Fibroblast of the aortic adventitia (primary cell): Measurements from ENCODE around the gene SHD. TPM values are rescaled to one million over a fixed set of nuclear protein-coding genes. Genes with fewer than 3 reads are reported as not detected.
"Not testable (repeated sequence)": the region's sequence is repeated elsewhere in the genome, so short reads cannot be mapped to it uniquely, and the experiment has no call there.

Experiments
- DNase-seq: peaks from one replicate; pipeline ENCODE4 v3.0.0-alpha.2; 2010; ENCODE audit warnings: low read depth
- H3K4me3 ChIP-seq: 2 replicates; pipeline ENCODE4 v1.5.1; 2011; ENCODE audit warnings: low read depth, mild to moderate bottlenecking, control low read depth, low read length, moderate library complexity
- total RNA-seq: library from RNA; depleted of rRNA; stranded (reverse); fragments of >200 nt; gene quantifications from 2 replicates; pipeline ENCODE4 v1.2.3, GENCODE V29; 2012; ENCODE audit warnings: low replicate concordance
- TF ChIP-seq, protein P1 (sequence below): IDR thresholded peaks from 2 replicates; pipeline ENCODE4 v1.5.1; 2011; ENCODE audit warnings: mild to moderate bottlenecking, low read length, control low read depth, inconsistent platforms; ENCODE audit not compliant: insufficient read depth

The SHD gene
- total RNA-seq, 1 donor = not detected

DNA sequence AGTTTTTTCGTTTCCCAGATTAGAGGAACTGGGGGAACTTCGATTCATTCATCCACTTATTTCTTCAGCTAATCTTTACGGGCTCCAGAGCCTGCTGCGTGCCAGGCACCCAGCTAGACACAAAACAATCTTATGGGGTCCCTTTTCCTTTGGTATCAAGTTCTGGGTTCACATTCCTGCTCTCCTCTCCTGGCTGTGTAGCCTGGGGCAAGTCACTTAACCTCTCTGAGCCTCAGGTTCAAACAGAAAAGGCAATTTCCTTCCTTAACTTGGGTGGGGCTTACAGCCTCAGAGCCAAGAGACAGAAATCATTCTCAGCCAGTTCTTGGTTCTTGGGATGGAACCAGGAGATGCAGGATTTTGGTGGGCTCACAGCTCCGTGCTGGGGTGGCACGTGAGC, 5.9 kb downstream of the SHD start:
- no peak for DNase-seq
- TF ChIP-seq, protein P1, sequence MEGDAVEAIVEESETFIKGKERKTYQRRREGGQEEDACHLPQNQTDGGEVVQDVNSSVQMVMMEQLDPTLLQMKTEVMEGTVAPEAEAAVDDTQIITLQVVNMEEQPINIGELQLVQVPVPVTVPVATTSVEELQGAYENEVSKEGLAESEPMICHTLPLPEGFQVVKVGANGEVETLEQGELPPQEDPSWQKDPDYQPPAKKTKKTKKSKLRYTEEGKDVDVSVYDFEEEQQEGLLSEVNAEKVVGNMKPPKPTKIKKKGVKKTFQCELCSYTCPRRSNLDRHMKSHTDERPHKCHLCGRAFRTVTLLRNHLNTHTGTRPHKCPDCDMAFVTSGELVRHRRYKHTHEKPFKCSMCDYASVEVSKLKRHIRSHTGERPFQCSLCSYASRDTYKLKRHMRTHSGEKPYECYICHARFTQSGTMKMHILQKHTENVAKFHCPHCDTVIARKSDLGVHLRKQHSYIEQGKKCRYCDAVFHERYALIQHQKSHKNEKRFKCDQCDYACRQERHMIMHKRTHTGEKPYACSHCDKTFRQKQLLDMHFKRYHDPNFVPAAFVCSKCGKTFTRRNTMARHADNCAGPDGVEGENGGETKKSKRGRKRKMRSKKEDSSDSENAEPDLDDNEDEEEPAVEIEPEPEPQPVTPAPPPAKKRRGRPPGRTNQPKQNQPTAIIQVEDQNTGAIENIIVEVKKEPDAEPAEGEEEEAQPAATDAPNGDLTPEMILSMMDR = no peak
- no peak overlapping the region for H3K4me3 ChIP-seq

DNA sequence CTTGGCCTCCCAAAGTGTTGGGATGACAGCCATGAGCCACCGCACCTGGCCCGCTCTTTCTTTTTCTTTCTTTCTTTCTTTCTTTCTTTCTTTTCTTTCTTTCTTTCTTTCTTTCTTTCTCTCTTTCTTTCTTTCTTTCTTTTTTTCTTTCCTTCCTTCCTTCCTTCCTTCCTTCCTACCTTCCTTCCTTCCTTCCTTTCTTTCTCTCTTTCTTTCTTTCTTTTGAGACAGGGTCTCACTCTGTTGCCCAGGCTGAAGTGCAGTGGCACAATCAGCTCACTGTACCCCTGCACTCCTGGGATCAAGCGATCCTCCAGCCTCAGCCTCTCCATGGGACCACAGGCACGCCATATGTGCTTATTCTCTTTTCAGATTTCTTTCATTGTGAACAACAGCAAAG, 7.1 kb downstream of the SHD start:
- not testable (repeated sequence) for DNase-seq, H3K4me3 ChIP-seq

DNA sequence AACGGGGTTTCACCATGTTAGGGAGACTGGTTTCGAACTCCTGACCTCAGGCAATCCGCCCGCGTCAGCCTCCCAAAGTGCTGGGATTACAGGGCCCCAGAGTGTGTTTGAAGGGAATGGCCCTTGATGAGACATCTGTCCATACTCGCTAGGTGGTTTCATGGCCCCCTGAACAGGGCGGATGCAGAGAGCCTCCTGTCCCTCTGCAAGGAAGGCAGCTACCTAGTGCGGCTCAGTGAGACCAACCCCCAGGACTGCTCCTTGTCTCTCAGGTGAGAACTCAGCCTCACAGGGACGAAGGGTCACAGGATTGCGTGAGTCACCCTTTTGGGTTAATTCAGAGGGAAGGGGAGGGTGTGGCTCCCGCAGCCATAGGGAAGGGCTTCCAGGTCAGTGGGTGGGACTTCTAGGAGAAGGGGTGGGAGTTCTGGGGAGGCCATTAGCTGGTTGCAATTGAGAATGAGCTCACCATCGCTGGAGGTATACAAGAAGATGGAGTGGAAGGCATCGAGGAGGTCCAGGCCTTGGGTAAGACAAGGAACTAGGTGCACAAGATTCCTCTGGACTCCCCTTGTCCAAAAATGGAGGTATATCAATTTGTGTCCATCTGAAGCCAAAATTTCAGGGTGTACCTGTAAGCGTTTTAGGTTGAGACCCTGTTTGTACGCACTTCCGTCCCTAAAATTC, 9.2 kb downstream of the SHD start:
- TF ChIP-seq, protein P1 = no peak
- no peak overlapping the region for H3K4me3 ChIP-seq
- DNase-seq = no peak

DNA sequence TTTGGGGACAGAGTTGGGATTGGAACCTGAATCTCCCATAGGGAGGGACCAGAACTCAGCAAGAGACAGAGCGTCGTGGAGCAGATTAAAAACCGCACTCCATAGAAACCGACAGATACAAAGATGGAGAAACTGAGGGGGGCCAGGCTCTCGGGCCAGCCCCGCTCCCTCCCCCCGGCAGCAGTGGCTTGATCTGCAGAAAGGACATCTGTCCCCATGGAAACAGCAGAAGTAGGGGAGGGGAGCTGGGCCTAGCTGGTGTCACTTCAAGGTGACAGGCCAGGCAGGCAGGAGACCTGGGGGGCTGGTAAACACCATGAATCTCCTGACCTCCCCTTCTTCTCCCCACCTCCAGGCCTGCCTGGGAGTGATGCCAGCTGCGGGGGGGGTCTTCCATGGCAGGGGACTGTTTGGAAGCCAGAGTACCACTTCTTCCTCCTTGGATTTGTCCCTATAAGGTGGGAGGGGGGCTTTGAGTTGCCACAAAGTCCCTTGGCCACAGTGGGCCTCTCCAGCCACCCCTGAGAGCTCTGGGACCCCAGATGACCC, 12.2 kb downstream of the SHD start:
- TF ChIP-seq, protein P1 = no peak
- no peak overlapping the region for H3K4me3 ChIP-seq
- no peak for DNase-seq

DNA sequence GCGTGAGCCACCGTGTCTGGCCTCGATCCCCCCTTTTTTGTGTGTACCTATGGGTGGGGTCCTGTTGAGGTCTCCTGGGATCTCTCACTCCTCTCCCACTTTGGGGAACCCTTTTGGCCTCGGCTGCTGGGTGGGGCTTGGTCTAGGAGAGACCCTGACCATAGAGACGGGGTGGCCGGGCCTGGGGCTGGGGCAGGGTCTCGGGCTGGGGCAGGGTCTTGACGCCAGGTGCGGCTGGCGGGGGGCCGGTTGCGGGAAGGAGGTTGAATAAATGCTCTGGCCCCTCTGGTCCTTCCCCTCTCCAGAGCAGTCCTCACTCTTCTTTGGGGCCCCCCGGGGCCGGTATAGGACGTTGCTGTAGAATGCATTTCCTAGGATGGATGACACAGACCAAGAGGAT, 13.4 kb downstream of the SHD start:
- H3K4me3 ChIP-seq = no peak overlapping the region
- DNase-seq = no peak
- TF ChIP-seq, protein P1 = no peak

DNA sequence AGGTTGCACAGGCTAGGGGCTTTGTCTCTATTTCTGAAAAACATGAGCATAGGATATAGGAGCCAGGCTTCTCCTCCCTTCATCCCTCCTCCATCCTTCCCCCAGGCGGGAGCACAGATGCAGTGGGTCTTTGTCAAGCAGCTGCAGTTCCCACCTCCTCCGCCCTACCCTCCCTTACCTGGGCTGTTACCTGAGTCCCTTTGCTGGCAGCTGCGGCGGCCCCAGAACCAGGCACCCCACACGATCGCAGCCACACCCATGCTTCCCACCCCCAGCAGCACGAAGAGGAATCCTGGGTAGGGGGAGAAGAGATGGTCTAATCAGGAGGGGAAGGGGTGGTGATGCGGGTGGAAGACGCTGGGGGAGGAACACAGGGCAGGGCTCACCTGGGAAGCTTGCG, 15.3 kb downstream of the SHD start:
- DNase-seq = no peak
- no peak overlapping the region for H3K4me3 ChIP-seq
- TF ChIP-seq, protein P1 = no peak

DNA sequence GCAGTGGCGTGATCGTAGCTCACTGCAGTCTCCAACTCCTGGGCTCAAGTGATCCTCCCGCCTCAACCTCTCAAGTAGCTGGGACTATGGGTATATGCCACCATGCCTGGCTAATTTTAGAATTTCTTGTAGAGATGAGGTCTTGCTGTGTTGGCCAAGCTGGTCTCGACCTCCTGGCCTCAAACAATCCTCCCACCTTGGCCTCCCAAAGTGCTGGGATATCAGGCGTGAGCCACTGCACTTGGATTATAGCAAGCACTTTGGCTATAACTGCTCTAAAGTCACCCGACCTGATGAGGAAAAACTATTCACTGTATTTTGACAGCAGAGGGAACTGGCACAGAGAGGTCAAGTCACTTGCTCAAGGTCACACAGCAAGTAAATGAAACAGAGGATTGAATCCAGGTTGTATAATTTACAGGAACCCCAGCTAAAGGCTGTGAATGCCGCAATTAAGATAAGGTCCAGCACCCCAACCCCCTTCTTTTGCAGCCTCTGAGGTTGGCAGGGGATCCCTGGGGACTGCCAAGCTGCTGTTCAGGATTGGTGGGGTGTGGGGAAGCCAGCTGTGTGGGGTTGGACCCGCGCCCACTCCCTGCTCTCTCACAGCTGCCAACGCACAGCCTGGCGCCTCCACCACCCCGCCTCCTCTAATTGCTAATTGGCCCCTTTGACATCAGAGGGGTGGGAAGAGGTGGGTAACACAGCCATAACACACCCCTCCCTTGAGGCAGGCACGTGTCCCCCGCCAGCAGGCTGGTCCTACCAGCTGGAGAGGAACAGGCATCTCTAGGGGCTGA, 17.1 kb downstream of the SHD start:
- DNase-seq = no peak
- H3K4me3 ChIP-seq = no peak overlapping the region
- TF ChIP-seq, protein P1 = no peak
